Measurements from ENCODE around the gene ADGRG2. TPM values are rescaled to one million over a fixed set of nuclear protein-coding genes. Genes with fewer than 3 reads are reported as not detected.

Gene ADGRG2
- total RNA-seq, 1 donor from 2014 or later = 0.81 TPM

DNA sequence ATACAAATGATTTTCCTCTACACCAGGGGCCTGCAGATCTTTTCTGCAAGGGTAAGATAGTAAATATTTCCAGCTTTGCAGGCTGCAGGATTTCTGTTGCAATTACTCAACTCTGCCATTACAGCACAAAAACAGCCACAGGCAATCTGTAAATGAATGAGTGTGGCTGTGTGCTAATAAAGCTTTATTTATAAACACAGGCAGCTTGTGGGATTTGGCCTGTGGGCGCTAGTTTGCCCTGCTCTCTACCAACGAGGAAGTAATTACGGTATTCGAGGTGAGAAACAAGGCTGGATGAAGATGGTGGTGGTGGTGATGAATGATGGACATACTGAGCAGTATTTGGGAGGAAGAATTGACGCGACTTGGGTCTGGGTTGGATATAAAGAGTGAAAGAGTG lies 30.7 kb downstream of the ADGRG2 start:
- H3K36me3 Mint-ChIP-seq (ENCODE audit: insufficient read depth) = peaks cover 5% of the 10 kb centered on the region
- TF ChIP-seq, protein P1, sequence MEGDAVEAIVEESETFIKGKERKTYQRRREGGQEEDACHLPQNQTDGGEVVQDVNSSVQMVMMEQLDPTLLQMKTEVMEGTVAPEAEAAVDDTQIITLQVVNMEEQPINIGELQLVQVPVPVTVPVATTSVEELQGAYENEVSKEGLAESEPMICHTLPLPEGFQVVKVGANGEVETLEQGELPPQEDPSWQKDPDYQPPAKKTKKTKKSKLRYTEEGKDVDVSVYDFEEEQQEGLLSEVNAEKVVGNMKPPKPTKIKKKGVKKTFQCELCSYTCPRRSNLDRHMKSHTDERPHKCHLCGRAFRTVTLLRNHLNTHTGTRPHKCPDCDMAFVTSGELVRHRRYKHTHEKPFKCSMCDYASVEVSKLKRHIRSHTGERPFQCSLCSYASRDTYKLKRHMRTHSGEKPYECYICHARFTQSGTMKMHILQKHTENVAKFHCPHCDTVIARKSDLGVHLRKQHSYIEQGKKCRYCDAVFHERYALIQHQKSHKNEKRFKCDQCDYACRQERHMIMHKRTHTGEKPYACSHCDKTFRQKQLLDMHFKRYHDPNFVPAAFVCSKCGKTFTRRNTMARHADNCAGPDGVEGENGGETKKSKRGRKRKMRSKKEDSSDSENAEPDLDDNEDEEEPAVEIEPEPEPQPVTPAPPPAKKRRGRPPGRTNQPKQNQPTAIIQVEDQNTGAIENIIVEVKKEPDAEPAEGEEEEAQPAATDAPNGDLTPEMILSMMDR (IDR thresholded peaks at IDR 0.05; ENCODE audit: unreplicated experiment) = no peak
- no peak overlapping the region for H3K27ac Mint-ChIP-seq
- DNase-seq (ENCODE audit: low spot score, unreplicated experiment) = no peak
- H3K27me3 Mint-ChIP-seq = peaks cover 12% of the 10 kb centered on the region
- no peak overlapping the region for H3K4me3 Mint-ChIP-seq (ENCODE audit: low read depth)
- H3K9me3 Mint-ChIP-seq (ENCODE audit: low read depth) = peaks cover 44% of the 10 kb centered on the region
- peaks cover 9% of the 10 kb centered on the region for H3K4me1 Mint-ChIP-seq (ENCODE audit: low read depth)

DNA sequence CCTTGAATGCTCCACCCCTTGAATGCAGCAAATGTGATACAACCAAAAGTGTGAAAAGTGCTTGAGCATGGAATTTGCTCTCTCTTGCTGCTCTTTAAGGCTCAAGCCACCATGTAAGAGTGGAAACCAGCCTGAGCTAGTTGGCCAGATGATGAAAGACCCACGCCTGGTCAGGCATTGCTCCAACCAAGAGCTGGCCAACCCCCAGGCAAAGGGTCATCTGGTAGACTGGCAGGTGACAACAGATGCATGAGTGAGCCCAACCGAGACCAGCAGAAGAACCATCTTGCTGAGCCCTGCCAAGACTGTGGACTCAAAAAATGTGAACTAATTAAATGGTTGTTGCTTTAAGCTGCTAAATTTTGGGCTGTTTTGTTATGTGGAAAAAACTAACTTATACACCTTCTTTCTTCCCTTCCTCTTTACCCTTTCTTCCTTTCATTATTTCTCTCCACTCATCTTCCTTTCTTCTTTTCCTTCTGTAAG lies 32.7 kb downstream of the ADGRG2 start:
- H3K27me3 Mint-ChIP-seq = peaks cover 13% of the 10 kb centered on the region
- peaks cover 5% of the 10 kb centered on the region for H3K36me3 Mint-ChIP-seq (ENCODE audit: insufficient read depth)

DNA sequence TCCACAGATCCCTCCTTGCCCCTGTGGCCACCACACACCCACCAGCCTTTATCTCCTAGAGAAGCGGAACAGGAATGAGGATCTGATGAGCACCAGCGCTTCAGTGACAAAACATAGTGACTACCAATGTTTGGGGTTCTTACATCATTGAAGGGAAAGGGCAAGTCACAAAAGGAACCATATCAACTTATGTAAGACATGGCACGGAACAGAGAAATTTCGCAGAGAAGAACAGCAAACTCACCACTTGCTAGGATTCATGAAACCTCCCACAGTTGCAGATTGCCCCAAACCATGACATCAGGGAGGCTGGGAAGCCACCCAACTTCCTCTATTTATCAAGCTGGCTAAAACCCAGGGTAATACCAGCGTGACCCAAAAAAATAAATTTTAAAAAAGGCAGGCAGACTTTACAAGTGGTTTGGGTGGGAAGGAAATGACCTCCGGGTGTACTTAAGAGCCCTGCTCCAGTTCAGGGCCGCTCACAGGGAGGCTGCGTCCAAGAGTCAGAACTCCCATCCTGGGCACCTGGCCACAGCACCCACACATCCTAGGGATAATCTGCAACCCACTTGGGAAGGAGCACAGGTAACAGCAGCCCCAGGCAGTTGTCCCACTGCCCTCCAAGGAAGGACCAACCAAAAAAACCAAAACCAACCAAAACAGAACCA lies 36.0 kb downstream of the ADGRG2 start:
- Mint-ChIP-seq H3K36me3 (ENCODE audit: insufficient read depth) (peaks cover 5% of the 10 kb centered on the region), H3K4me1 (ENCODE audit: low read depth) (peaks cover 7% of the 10 kb centered on the region), H3K27ac (no peak overlapping the region), H3K27me3 (peaks cover 7% of the 10 kb centered on the region), H3K4me3 (ENCODE audit: low read depth) (no peak overlapping the region), H3K9me3 (ENCODE audit: low read depth) (peaks cover 37% of the 10 kb centered on the region)
- no peak for DNase-seq (ENCODE audit: low spot score, unreplicated experiment)
- TF ChIP-seq, protein P1 (IDR thresholded peaks at IDR 0.05; ENCODE audit: unreplicated experiment) = no peak

More for the DNA sequence above, 32.7 kb downstream of the ADGRG2 start:
- Mint-ChIP-seq H3K4me1 (ENCODE audit: low read depth) (peaks cover 9% of the 10 kb centered on the region), H3K27ac (no peak overlapping the region), H3K9me3 (ENCODE audit: low read depth) (peaks cover 46% of the 10 kb centered on the region), H3K4me3 (ENCODE audit: low read depth) (no peak overlapping the region)
- no peak for DNase-seq (ENCODE audit: low spot score, unreplicated experiment)
- TF ChIP-seq, protein P1 (IDR thresholded peaks at IDR 0.05; ENCODE audit: unreplicated experiment) = no peak

DNA sequence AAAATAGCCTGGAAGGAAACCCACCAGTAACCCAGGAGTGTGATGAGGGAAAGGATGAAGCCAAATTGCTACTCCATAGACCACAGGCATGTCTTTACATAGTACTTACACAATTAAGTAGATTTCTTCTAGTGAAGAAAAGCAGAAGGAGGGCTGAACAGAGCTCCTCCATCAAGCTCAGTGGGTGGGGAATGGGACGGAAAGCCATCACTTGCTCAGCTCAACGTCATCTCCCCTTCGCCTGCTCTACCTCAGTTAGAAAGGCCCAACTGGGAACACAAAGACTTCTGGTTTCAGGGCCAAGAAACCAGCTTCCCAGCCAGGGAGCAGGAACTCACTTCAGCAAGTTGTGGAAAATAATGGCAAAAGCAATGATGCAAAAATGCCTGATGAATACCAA lies 36.6 kb downstream of the ADGRG2 start:
- no peak for DNase-seq (ENCODE audit: low spot score, unreplicated experiment)
- Mint-ChIP-seq H3K27me3 (peaks cover 7% of the 10 kb centered on the region), H3K27ac (no peak overlapping the region), H3K4me1 (ENCODE audit: low read depth) (peaks cover 7% of the 10 kb centered on the region), H3K36me3 (ENCODE audit: insufficient read depth) (peaks cover 5% of the 10 kb centered on the region), H3K4me3 (ENCODE audit: low read depth) (no peak overlapping the region), H3K9me3 (ENCODE audit: low read depth) (peaks cover 33% of the 10 kb centered on the region)
- TF ChIP-seq, protein P1 (IDR thresholded peaks at IDR 0.05; ENCODE audit: unreplicated experiment) = no peak

DNA sequence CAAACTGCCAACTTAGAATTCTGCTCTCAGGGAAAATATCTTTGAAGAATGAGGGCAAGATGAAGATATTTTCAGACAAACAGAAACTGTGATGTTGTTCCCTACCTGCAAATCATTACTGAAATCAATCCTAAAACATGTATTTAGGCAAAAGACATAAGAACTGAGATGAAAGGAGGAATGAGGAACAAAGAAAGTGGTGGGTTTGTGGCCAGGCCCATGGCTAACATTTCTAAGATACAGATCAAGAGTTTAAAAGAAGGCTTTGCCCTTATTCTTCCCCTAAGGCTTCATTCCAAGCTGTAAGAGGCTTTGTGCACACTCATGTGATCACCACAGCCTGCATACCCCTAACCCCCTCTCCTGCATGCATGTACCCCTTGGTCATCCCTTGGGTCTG lies 46.5 kb downstream of the ADGRG2 start:
- H3K9me3 Mint-ChIP-seq (ENCODE audit: low read depth) = peaks cover 22% of the 10 kb centered on the region

More for the DNA sequence above, 46.5 kb downstream of the ADGRG2 start:
- no peaks in the 10 kb centered on the region for H3K27me3 Mint-ChIP-seq
- no peak for DNase-seq (ENCODE audit: low spot score, unreplicated experiment)
- H3K27ac Mint-ChIP-seq = no peak overlapping the region
- TF ChIP-seq, protein P1 (IDR thresholded peaks at IDR 0.05; ENCODE audit: unreplicated experiment) = no peak
- H3K36me3 Mint-ChIP-seq (ENCODE audit: insufficient read depth) = peaks cover 1% of the 10 kb centered on the region
- no peak overlapping the region for H3K4me3 Mint-ChIP-seq (ENCODE audit: low read depth)
- H3K4me1 Mint-ChIP-seq (ENCODE audit: low read depth) = peaks cover 2% of the 10 kb centered on the region

Measured in progenitor cell of endocrine pancreas (in vitro differentiated cells).